ENCODE measurements around the gene PSG1. TPM values are rescaled to one million over a fixed set of nuclear protein-coding genes. Genes with fewer than 3 reads are reported as not detected.
"Not testable (repeated sequence)": the region's sequence is repeated elsewhere in the genome, so short reads cannot be mapped to it uniquely, and the experiment has no call there.

Gene PSG1
- total RNA-seq, 1 donor from 2014 or later, result not detected

- H3K4me1 ChIP-seq, result no peaks in the 10 kb centered on the region
- no peak overlapping the region for H3K4me3 ChIP-seq
- H3K36me3 ChIP-seq, result no peaks in the 10 kb centered on the region
- H3K9me3 ChIP-seq, result no peaks in the 10 kb centered on the region
- DNase-seq (no peak), ATAC-seq (no peak)
- intact Hi-C loops (cut with DNase I), result no loop called here
- TF ChIP-seq CTCF (IDR thresholded peaks at IDR 0.05), result no peak
- H3K27me3 ChIP-seq, result no peaks in the 10 kb centered on the region
- H3K27ac ChIP-seq, result no peak overlapping the region
Observed at GRCh38 chr19:42872608-42873007, 6.9 kb downstream of the PSG1 start.

- no peaks in the 10 kb centered on the region for H3K9me3 ChIP-seq
- TF ChIP-seq CTCF (IDR thresholded peaks at IDR 0.05), result no peak
- DNase-seq (no peak), ATAC-seq (no peak)
- no peaks in the 10 kb centered on the region for H3K36me3 ChIP-seq
- no peak overlapping the region for H3K4me3 ChIP-seq
- H3K27ac ChIP-seq, result no peak overlapping the region
- H3K27me3 ChIP-seq, result no peaks in the 10 kb centered on the region
- H3K4me1 ChIP-seq, result no peaks in the 10 kb centered on the region
- intact Hi-C loops (cut with DNase I), result no loop called here
Observed at GRCh38 chr19:42857544-42857867, 22.0 kb downstream of the PSG1 start.

GRCh38 chr19:42856866-42857543 lies 22.5 kb downstream of the PSG1 start:
- ATAC-seq; H3K27ac ChIP-seq; DNase-seq; H3K4me1 ChIP-seq; H3K36me3 ChIP-seq; H3K27me3 ChIP-seq; H3K4me3 ChIP-seq; H3K9me3 ChIP-seq; intact Hi-C loops (cut with DNase I): not testable (repeated sequence)
- TF ChIP-seq CTCF (IDR thresholded peaks at IDR 0.05), result peak; percentile 57

GRCh38 chr19:42854745-42855144 lies 24.8 kb downstream of the PSG1 start:
- intact Hi-C loops (cut with DNase I); DNase-seq; H3K27me3 ChIP-seq; H3K4me3 ChIP-seq; ATAC-seq; H3K36me3 ChIP-seq; H3K27ac ChIP-seq; H3K4me1 ChIP-seq; H3K9me3 ChIP-seq: not testable (repeated sequence)

GRCh38 chr19:42853231-42853630 lies 26.3 kb downstream of the PSG1 start:
- H3K4me1 ChIP-seq; H3K27ac ChIP-seq; H3K36me3 ChIP-seq; ATAC-seq; H3K4me3 ChIP-seq; H3K27me3 ChIP-seq; intact Hi-C loops (cut with DNase I); DNase-seq; H3K9me3 ChIP-seq: not testable (repeated sequence)

- H3K4me1 ChIP-seq; H3K27me3 ChIP-seq; ATAC-seq; H3K4me3 ChIP-seq; H3K9me3 ChIP-seq; H3K36me3 ChIP-seq; intact Hi-C loops (cut with DNase I); DNase-seq; H3K27ac ChIP-seq: not testable (repeated sequence)
Observed at GRCh38 chr19:42852821-42853220, 26.7 kb downstream of the PSG1 start.

GRCh38 chr19:42851718-42852280 lies 27.7 kb downstream of the PSG1 start:
- H3K36me3 ChIP-seq; H3K9me3 ChIP-seq; H3K27me3 ChIP-seq; intact Hi-C loops (cut with DNase I); ATAC-seq; H3K27ac ChIP-seq; H3K4me1 ChIP-seq; H3K4me3 ChIP-seq; DNase-seq: not testable (repeated sequence)
